Neural progenitor cell (in vitro differentiated cells): ENCODE results near the gene OCA2. TPM values are rescaled to one million over a fixed set of nuclear protein-coding genes. Genes with fewer than 3 reads are reported as not detected.
A peak's percentile ranks its signal among the peaks of the same experiment; 100 is the strongest.

Experiments
- DNase-seq: peaks from one replicate; pipeline ENCODE4 v3.0.0-alpha.2; 2016; ENCODE audit warnings: low spot score
- H2AFZ ChIP-seq: fragments of 200-600 bp; sonication (generic); replicated peaks from 2 replicates; pipeline ENCODE4 v1.6.1; 2016; ENCODE audit warnings: antibody characterized with exemption
- H3F3A ChIP-seq: fragments of 200-600 bp; sonication (generic); 2 replicates; pipeline ENCODE4 v1.6.1; 2016; ENCODE audit warnings: antibody characterized with exemption, low read depth
- H3K27ac ChIP-seq: fragments of 200-600 bp; sonication (generic); 2 replicates; pipeline ENCODE4 v1.5.1; 2016; ENCODE audit warnings: mild to moderate bottlenecking
- H3K27me3 ChIP-seq: fragments of 200-600 bp; sonication (generic); 2 replicates; pipeline ENCODE4 v1.6.1; 2016; ENCODE audit warnings: mild to moderate bottlenecking, moderate library complexity
- H3K36me3 ChIP-seq: fragments of 200-600 bp; sonication (generic); 2 replicates; pipeline ENCODE4 v1.5.1; 2016
- H3K4me1 ChIP-seq: fragments of 200-600 bp; sonication (generic); 2 replicates; pipeline ENCODE4 v1.6.1; 2016; ENCODE audit warnings: mixed run types
- H3K4me2 ChIP-seq: fragments of 200-600 bp; sonication (generic); 2 replicates; pipeline ENCODE4 v1.6.1; 2016
- H3K4me3 ChIP-seq: fragments of 200-600 bp; sonication (generic); 2 replicates; pipeline ENCODE4 v1.5.1; 2016
- H3K79me2 ChIP-seq: fragments of 200-600 bp; sonication (generic); 2 replicates; pipeline ENCODE4 v1.6.1; 2016; ENCODE audit warnings: low read depth
- H3K9ac ChIP-seq: fragments of 200-600 bp; sonication (generic); 2 replicates; pipeline ENCODE4 v1.6.1; 2016
- H3K9me3 ChIP-seq: fragments of 200-600 bp; sonication (generic); 2 replicates; pipeline ENCODE4 v1.5.1; 2016; ENCODE audit warnings: low read depth
- H4K20me1 ChIP-seq: fragments of 200-600 bp; sonication (generic); 2 replicates; pipeline ENCODE4 v1.6.1; 2016; ENCODE audit warnings: low read depth
- H3K27ac Mint-ChIP-seq: 3 replicates; pipeline ENCODE4 v1.8.0; 2021; ENCODE audit warnings: mixed read lengths
- H3K27me3 Mint-ChIP-seq: 2 replicates; pipeline ENCODE4 v1.8.0; 2022; ENCODE audit warnings: low read depth, mild to moderate bottlenecking, inconsistent platforms, moderate library complexity, mixed read lengths; ENCODE audit not compliant: insufficient read depth
- H3K36me3 Mint-ChIP-seq: 3 replicates; pipeline ENCODE4 v1.8.0; 2021; ENCODE audit warnings: mixed read lengths
- H3K4me1 Mint-ChIP-seq: 3 replicates; pipeline ENCODE4 v1.8.0; 2021; ENCODE audit warnings: mixed read lengths
- H3K4me3 Mint-ChIP-seq: 3 replicates; pipeline ENCODE4 v1.8.0; 2021; ENCODE audit warnings: mild to moderate bottlenecking, moderate library complexity, mixed read lengths
- H3K9me3 Mint-ChIP-seq: 3 replicates; pipeline ENCODE4 v1.8.0; 2020; ENCODE audit warnings: mixed read lengths
- CTCF ChIP-seq: fragments of 200-600 bp; sonication (generic); IDR thresholded peaks from 2 replicates; pipeline ENCODE4 v1.5.1; 2017; ENCODE audit warnings: antibody characterized with exemption, mild to moderate bottlenecking
- EZH2 ChIP-seq: fragments of 200-600 bp; sonication (generic); IDR thresholded peaks from 2 replicates; pipeline ENCODE4 v1.6.1; 2017; ENCODE audit warnings: antibody characterized with exemption, mild to moderate bottlenecking, moderate library complexity
- EZH2phosphoT487 ChIP-seq: fragments of 200-600 bp; sonication (generic); IDR thresholded peaks from 2 replicates; pipeline ENCODE4 v1.6.1; 2017; ENCODE audit warnings: antibody characterized with exemption
- total RNA-seq: library from RNA; depleted of rRNA; stranded (reverse); fragments of >200 nt; gene quantifications from 2 replicates; pipeline ENCODE4 v1.2.3, GENCODE V29; 2015; ENCODE audit warnings: low replicate concordance

The OCA2 gene
- total RNA-seq, 1 donor from 2014 or later = 1.0 TPM

GRCh38 chr15:27902680-27903385, 196.3 kb downstream of the OCA2 start:
- H3K4me2 ChIP-seq = no peak overlapping the region
- H3K4me3 ChIP-seq = no peak overlapping the region
- Mint-ChIP-seq H3K27me3 (peaks cover 2% of the 10 kb centered on the region), H3K4me3 (no peak overlapping the region), H3K27ac (no peak overlapping the region), H3K4me1 (no peaks in the 10 kb centered on the region), H3K36me3 (no peaks in the 10 kb centered on the region), H3K9me3 (peaks cover 8% of the 10 kb centered on the region)
- H3K9me3 ChIP-seq = no peaks in the 10 kb centered on the region
- H3K27ac ChIP-seq = no peak overlapping the region
- H3K4me1 ChIP-seq = no peaks in the 10 kb centered on the region
- no peaks in the 10 kb centered on the region for H4K20me1 ChIP-seq
- TF ChIP-seq EZH2phosphoT487 (no peak), EZH2 (no peak), CTCF (no peak)
- no peaks in the 10 kb centered on the region for H3K79me2 ChIP-seq
- H2AFZ ChIP-seq = peak overlapping the region; percentile 42
- H3K36me3 ChIP-seq = no peaks in the 10 kb centered on the region
- H3F3A ChIP-seq = no peaks in the 10 kb centered on the region
- H3K9ac ChIP-seq = no peak overlapping the region
- DNase-seq = no peak
- H3K27me3 ChIP-seq = no peaks in the 10 kb centered on the region

GRCh38 chr15:27899583-27900285, 199.4 kb downstream of the OCA2 start:
- no peaks in the 10 kb centered on the region for H3K36me3 ChIP-seq
- no peaks in the 10 kb centered on the region for H4K20me1 ChIP-seq
- no peak overlapping the region for H3K4me3 ChIP-seq
- no peak overlapping the region for H3K4me3 Mint-ChIP-seq
- H3K9me3 ChIP-seq = no peaks in the 10 kb centered on the region
- no peak overlapping the region for H3K27ac Mint-ChIP-seq
- H2AFZ ChIP-seq = no peak overlapping the region
- no peak overlapping the region for H3K27ac ChIP-seq
- H3K4me2 ChIP-seq = no peak overlapping the region
- no peaks in the 10 kb centered on the region for H3K4me1 ChIP-seq
- TF ChIP-seq CTCF (no peak), EZH2 (no peak), EZH2phosphoT487 (no peak)
- peaks cover 10% of the 10 kb centered on the region for H3K9me3 Mint-ChIP-seq
- DNase-seq = no peak
- no peaks in the 10 kb centered on the region for H3K4me1 Mint-ChIP-seq
- H3F3A ChIP-seq = no peaks in the 10 kb centered on the region
- H3K36me3 Mint-ChIP-seq = no peaks in the 10 kb centered on the region
- no peaks in the 10 kb centered on the region for H3K27me3 ChIP-seq
- no peak overlapping the region for H3K9ac ChIP-seq
- peaks cover 2% of the 10 kb centered on the region for H3K27me3 Mint-ChIP-seq
- H3K79me2 ChIP-seq = no peaks in the 10 kb centered on the region

GRCh38 chr15:27897481-27897880, 201.6 kb downstream of the OCA2 start:
- Histone ChIP-seq H3K79me2 (no peaks in the 10 kb centered on the region), H3K9me3 (peaks cover 4% of the 10 kb centered on the region), H3K4me2 (no peak overlapping the region), H4K20me1 (no peaks in the 10 kb centered on the region), H2AFZ (no peak overlapping the region), H3K4me3 (no peak overlapping the region), H3K27ac (no peak overlapping the region), H3K4me1 (no peaks in the 10 kb centered on the region), H3K27me3 (no peaks in the 10 kb centered on the region), H3F3A (no peaks in the 10 kb centered on the region), H3K36me3 (no peaks in the 10 kb centered on the region), H3K9ac (no peak overlapping the region)
- peaks cover 4% of the 10 kb centered on the region for H3K36me3 Mint-ChIP-seq
- no peak for DNase-seq
- H3K4me1 Mint-ChIP-seq = no peaks in the 10 kb centered on the region
- H3K27ac Mint-ChIP-seq = no peak overlapping the region
- TF ChIP-seq EZH2phosphoT487 (no peak), EZH2 (no peak), CTCF (no peak)
- no peak overlapping the region for H3K4me3 Mint-ChIP-seq
- H3K9me3 Mint-ChIP-seq = peaks cover 21% of the 10 kb centered on the region
- H3K27me3 Mint-ChIP-seq = no peaks in the 10 kb centered on the region
